GM21619 (cell line): ENCODE data around the gene MPDZ.
"Not testable (repeated sequence)": the region's sequence is repeated elsewhere in the genome, so short reads cannot be mapped to it uniquely, and the experiment has no call there.

Experiments
- ATAC-seq: cut with Tn5 transposase; IDR thresholded peaks from one replicate; pipeline ENCODE4 v1.9.1; 2021; ENCODE audit not compliant: unreplicated experiment

The MPDZ gene

DNA sequence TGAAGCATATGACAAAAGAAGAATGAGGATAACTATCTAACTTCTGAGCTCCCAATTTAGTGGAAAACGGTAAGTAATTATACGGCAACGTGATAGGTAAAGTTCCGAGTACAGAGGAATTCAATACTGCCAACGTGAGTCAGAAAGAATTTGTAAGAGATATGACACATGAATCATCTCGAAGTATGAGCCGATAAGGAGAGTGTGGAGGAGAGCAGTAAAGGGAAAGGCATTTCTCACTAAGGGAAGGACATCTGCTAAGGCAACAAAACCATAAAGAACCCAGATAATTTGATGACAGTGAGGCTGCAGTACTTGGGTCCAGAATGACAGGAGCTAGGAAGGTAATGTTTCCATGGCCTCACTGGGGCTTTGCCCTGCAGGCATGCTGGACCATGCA lies 11.0 kb downstream of the MPDZ start:
- no peak for ATAC-seq

DNA sequence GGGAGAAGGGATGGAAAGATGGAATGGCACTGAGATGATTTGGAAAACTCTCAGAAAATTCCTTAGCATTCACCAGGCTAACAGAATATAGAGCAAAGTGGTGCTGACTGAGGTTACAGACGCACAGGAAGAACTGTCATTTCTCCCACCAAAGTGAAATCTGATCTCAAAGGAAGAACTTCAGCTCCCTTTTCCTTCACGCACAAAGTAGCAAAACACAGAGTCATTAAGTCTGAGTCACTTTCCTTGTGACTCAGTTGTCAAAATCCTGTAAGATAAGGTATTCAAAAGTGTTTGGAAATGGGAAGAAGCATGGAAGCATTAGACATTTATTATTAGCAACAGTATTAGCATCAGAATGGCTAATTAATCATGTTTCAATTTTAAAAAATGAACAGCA lies 11.7 kb downstream of the MPDZ start:
- no peak for ATAC-seq

DNA sequence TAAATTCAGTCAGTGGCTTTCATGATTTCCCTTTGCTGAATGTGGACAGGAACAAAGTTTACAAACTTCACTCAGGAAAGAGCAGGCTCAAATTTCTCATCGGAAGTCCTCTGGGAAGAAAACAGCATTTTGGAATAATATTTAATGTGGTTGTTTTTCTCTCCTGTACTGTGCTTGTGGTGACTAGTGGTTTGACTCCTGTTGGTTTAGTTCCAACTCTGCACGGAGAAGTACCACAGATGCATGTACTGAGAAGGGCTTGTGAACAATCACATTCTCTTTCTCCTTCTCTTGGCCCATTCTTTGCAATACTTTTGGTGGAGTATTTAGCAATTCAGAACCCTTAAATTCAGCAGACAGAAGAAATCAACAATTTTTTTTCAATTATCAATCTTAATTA lies 13.3 kb downstream of the MPDZ start:
- no peak for ATAC-seq

DNA sequence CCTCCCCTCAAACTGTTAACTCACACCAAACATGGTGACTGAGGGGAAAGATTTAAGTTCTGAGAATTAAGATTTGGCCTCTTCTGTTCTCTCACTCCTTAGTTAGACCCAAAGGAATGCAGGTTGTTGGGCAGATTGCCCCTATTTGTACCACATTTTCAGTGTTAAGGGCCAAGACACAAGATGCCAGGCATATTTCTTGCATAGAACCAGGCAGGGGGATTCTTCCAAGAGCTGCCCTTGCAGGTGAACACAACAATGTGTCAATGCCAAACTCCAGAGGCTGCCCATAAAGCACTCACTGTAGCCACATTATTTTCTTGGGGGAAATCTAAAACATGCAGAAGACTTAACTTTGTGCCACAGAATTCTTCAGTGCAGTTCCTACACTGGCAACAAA lies 14.7 kb downstream of the MPDZ start:
- no peak for ATAC-seq

DNA sequence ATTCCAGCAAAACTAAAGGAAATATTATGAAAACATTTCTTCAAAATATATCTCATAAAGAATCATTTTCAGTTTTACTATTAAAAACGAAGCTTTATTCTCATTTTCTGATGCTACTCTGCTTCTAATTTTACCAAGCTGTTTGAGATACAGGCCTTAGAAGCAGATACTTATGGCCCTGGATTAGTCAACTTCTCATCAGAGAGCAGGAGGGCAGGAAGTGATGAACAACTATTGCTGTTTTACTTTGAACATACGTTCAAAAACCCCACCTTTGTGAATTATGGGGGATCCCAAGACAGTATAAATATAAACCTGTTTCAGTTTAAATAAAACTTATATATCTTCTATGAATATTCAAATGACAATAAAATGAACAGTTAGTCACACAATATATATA lies 16.0 kb downstream of the MPDZ start:
- ATAC-seq = no peak

DNA sequence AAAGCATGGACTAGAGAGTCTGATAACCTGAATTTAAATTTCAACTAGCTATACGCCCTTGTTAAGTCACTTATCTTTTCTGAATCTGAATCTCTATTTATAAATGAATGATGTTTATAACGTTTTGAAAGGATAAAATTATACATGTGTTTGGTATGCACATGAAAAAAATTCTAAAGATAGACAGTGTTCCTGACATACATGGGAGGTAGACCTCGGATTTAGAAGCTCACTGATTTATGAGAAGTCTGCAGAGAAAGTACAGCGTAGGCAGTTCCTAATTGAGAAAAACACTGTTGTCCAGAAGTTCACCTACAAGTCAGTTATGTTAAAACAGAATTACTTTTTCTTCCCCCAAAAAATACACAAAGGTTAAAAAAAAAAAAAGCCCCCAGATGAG lies 26.6 kb downstream of the MPDZ start:
- no peak for ATAC-seq

DNA sequence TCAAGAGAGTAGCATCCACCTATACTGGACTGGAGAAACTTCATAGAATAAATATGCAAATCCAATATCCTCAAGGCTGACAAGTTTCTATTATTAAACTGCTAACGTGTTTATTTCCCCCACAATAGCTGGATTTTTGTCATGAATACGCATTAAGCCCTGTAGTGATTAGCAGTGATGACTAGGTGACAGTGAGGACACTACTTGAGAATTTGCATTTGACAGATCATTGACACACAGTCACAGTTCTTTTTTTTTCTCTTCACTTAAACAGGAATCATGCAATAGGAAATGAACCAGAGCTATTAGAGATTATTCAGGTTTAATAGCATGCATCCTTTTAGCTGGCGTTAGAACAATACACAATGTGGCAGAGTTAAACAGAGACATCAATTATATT lies 35.3 kb downstream of the MPDZ start:
- no peak for ATAC-seq

DNA sequence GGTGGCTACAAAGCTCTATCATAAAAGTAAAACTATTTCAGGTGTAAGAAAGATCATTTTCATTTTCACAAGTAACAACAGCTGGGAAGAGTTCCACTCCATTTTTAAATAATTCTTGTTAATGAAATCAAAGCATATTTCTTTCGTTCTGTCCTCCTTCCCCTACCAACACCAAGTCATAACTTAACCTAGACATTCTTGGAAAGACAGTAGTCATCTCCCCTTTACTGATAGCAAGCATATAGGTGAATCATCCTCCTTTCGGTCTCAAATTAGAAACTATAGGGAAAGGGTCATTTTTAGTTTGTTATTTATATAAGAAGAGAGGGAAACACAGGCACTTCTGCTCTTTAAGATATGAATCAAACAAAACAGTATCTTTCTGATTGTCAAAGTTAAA lies 38.2 kb downstream of the MPDZ start:
- no peak for ATAC-seq

DNA sequence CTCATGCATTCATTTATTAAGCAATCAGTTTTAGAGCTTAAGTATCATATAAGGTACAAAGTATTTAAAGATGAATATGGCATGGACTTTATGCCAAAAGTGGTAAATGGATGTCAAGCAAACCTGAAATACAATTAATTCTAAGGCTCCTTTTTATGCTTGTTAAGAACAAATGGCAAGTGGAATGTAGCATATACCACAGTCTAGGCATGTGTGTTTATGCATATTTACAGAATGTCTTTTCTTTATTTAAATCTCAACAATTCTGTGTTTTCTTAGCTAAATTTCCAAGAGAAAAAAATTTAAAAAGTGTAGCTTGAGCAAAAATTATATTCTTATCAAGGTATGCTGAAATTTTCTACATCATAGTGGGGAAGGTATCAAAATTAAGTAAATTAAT lies 39.8 kb downstream of the MPDZ start:
- no peak for ATAC-seq

DNA sequence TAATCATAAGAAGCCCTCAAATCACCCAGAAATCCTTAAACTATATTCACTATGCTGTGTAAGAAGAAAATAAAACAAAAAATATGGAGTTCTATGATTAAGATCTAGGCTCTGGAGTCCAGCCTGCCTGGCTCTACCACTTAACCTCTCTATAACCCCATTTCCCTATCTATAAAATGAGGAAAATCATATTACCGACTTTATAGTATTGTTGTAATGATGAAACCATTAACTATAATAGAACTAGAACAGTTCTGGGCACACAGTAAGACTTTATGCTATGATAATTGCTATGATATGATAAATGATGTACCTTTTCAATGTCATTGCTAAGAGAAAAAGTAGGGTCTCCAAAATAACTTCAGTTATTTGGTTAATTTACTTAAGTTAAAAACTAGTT lies 40.3 kb downstream of the MPDZ start:
- ATAC-seq = no peak

DNA sequence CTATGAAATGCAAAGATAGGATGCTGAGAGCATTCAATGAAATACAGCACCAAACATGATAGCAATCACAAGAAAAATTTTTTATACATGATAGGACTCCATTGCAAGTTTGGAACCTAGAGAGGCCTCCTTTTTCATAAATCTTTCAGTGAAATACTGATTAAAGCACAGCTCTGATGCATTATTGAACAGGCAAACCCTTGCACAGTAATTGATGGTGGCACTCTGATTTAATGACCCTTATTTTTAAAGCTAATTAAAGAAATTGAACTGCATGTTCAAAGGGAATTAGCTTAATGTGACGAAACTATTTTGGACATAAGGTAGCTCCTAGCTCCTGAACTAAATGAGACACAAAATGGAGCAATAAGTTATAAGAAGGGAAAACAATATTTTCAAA lies 44.6 kb downstream of the MPDZ start:
- ATAC-seq = no peak

DNA sequence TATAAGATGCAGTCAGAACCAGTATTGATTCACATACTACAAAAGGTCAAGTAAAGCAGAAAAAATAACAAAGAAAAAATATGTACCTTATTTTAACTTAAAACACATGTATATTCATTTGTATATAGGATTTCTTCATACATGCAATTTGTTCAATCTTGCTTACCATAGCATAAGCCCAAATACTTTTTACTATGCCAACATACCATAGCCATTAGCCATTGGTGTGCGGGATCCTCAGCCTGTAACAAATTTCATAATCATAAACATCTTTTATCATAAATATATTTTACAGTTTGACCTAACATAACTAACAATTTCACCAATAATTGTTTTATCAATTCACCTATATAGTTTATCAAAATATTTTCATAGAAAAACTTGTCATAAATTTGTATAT lies 51.1 kb downstream of the MPDZ start:
- ATAC-seq = no peak

DNA sequence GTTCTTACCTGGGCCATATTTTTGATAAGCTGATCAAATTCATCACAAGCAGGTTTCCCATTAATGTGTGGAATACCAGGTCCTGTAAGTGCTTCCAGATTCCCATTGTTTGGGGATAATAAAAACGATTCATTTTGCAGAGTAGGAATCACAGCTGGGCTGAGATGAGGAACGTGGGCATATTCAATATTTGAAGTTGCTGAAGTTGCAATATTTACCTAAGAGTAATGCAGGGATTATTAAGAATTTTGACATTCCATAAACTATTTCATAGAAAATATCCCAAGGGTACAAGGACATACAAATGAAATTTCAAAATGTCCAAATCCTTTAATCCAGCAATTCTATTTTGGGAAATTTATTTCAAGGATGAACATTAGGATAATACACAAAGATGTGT lies 55.1 kb downstream of the MPDZ start:
- ATAC-seq = no peak

DNA sequence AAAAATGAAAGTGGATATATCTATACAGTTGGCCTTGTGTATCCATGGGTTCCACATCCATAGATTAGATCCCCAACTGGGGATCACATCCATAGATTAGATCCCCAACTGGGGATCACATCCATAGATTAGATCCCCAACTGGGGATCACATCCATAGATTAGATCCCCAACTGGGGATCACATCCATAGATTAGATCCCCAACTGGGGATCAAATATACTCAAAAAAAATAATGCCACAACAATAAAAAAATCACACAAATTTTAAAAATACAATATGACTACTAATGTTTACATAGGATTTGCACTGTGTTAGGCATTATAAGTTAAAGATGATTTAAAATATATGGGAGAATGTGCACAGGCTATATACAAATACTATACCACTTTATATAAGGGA lies 56.8 kb downstream of the MPDZ start:
- not testable (repeated sequence) for ATAC-seq

DNA sequence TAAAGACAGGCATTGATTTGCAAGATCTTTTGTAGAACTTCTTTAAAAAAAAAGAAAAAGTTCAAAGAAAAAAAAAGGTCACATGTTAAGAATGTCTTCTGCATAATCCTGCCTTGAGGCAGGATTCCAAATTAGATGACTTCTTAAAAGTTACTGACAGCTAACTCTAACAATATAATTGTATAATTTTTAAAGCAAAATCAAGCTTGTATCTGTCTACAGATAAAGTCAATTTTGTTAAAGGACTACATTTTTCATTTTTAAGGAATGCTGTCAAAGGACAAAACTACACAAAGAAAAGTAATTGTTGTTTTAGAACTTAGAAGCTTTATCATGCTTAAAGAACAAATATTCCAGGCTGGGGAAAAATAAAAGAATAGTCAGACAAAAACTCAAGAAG lies 57.8 kb downstream of the MPDZ start:
- no peak for ATAC-seq

DNA sequence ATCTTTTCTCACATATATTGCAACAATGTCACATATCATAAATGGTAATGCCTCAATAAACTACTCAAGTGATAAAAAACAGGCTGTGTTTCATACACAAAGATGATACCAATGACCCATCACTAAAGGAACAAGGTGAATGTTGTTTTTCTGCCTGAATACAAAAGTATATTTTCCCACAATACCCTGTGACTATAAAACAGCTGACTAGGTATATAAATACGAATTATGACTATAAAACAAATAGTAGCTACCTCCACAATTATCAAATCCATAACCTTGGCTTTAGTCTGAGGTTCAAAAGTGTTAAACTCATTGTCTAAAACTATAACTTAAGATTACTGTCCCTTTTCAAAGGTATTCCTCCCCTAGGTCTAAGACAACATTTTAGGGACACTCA lies 58.7 kb downstream of the MPDZ start:
- no peak for ATAC-seq

DNA sequence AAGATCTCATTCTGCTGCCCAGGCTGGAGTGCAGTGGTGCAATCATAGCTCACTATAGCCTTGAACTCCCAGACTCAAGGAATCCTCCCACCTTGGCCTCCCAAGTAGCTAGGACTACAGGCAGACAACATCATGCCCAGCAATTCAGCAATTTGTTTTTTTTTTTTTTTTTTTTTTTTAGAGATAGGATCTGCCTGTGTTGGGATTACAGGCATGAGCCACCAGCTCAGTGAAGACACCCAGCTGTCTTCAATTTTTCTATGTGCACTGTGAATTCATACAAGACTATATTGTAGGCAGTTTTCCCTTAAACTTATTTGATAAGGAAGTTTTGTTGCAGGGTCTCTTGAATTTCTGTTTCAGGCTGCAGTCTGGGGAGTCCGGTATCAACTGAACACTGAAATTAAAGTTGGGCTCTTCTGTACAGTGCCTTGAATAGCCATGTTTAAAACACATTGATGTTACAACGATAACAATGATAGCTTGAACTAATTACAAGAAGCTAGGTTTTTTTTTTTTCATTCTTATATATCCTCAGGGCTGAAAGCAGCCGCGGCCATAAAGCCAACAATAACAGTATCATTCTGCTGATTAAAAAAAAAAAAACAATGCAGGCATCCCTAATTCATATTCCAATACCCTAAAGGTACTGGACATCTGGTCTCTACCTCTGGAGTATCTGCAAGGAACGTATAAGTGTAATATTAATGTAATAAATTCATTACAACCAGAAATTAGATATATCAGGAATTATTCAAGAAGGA lies 63.5 kb downstream of the MPDZ start:
- ATAC-seq = no peak

DNA sequence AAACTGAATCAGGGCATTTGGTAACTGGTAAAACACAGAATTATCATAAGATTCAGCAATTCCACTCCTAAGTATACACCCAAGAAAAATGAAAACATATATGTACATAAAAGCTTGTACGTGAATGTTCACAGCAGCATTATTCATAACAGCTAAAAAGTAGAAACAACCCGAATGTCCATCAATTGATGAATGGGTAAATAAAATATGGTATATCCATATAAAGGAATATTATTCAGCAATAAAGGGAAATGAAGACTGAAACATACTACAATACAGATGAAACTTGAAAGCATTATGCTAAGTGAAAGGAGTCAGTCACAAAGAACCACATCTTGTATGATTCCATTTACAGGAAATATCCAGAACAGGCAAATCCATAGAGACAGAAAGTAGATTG lies 65.5 kb downstream of the MPDZ start:
- ATAC-seq = no peak

DNA sequence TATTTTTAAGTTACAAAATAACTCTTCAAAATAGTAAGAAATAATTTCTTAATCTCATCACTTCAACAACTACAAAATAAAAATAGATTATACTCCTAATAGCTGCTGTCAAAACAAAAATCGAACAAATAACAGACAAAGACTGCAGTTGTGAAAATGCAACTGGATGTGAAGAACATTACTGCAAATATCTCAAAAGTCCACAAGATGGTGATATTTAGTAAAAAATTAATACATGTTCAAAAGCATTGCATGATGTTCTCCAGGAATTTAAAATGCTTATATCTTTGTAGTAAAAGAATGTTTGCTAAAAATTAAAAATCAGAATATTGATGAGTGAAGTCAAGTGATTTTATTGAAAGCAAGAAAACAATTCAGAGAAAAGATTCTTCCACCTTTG lies 66.2 kb downstream of the MPDZ start:
- ATAC-seq = no peak

DNA sequence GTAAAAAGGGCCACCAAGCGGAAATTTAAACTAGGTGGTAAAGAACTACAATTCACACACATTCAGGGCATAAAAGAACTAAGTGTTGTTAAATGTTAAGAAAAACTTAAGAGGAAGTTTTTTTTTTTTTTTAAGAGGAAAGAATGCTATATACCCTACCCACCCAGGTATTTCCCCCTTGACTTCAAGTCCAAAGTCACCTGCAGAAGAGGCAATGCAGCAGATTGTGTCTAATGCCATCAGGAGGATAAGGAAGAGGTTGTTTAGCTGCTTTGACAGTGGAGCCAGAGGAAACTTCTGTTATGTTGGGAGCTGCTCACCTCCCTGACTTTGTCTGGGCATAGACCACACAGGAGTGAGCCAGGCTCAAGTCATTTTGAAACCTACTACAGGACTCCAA lies 69.2 kb downstream of the MPDZ start:
- no peak for ATAC-seq

DNA sequence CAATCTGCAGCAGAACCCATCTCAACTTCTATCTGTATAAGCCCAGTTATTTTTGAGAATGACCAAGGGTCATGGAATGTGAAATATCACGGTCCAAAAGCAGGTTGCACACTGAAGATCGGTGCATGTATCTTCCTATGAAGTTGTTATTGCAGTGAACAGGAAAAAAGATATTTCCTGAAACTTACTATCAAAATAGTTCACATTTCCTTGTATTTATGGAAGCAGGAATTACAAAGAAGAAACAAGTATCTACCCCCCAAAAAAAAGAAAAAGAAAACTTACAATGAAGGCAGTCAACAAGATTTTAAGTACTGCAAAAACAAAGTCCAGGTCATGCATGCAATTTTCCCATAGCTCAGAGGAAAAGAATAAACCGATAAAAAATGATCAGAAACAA lies 70.0 kb downstream of the MPDZ start:
- no peak for ATAC-seq

DNA sequence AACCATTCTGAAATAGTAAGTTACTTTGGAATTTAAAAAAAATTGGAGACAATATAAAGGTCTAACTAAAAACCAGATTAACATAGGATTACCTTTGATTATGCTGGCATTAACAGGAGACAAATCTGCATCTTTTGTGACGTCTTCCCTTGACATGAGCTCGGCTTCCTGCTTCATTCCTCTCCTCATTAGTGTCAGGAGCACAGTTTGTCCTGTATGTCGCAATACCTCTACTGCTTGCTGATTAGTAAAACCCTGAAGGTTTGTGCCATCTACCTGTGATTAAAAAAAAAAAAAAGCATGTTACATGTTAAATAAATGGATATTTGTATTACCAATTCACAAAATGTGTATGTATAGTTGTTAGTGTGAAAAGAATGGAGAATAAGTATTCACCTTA lies 73.7 kb downstream of the MPDZ start:
- no peak for ATAC-seq

DNA sequence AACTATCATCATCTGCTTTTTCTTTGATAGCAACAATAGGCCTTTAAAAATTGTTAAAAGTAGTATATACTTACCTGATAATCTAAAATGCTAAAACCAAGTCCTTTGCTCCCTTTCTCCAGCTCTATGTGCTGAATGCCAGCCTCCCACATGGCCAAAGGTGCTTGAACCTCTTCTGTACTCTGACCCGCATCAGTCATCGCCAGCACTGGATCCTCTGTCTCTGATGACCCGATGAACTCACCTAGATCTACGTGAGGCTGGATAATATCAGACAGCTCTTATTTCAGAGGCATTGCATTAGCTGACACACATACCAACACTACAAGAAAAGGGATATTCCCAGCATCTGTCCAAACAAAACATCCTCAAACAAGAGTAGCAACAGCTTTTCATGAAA lies 89.5 kb downstream of the MPDZ start:
- ATAC-seq = no peak

DNA sequence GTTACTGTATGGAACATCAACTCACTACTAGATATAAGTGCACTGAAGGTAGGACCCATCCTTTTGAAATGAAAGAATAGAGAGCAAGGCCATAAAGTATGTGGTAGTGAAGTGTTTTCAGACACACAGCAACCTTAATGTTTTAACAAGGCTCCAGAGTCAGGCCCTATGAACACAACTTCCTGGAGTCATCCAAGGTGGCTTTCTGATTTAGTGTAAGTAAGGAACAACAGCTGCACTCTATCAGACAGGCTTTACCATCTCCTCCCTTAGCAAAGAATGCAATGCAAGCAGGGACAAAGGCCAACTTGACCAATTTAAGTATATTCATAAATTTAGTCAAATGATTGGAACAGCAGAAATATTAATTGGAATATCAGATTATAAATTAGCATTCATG lies 90.1 kb downstream of the MPDZ start:
- ATAC-seq = no peak
